Measurements from ENCODE around the gene TUBB6.

DNA sequence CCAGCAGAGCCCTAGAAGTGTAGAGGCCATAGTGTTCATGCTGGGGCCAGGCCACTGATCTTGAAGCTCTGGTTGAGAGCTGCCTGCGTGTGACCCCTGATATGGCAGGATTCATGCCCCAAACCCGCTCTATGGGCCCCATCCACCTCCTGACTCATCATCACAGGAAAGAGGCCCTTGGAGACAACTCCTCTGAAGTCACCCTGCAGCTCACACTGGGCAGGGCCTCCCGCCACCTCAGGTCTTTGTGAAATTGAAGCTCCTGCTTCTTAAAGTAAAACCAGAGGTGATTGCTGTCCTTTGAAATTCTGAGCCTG is 12.0 kb upstream of the TUBB6 start:
- TF ChIP-seq, protein P1, sequence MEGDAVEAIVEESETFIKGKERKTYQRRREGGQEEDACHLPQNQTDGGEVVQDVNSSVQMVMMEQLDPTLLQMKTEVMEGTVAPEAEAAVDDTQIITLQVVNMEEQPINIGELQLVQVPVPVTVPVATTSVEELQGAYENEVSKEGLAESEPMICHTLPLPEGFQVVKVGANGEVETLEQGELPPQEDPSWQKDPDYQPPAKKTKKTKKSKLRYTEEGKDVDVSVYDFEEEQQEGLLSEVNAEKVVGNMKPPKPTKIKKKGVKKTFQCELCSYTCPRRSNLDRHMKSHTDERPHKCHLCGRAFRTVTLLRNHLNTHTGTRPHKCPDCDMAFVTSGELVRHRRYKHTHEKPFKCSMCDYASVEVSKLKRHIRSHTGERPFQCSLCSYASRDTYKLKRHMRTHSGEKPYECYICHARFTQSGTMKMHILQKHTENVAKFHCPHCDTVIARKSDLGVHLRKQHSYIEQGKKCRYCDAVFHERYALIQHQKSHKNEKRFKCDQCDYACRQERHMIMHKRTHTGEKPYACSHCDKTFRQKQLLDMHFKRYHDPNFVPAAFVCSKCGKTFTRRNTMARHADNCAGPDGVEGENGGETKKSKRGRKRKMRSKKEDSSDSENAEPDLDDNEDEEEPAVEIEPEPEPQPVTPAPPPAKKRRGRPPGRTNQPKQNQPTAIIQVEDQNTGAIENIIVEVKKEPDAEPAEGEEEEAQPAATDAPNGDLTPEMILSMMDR (IDR thresholded peaks at IDR 0.05), result no peak
- TF ChIP-seq POLR2A (IDR thresholded peaks at IDR 0.05), result no peak
